ENCODE results near the gene SNX20.

SNX20 gene

DNA sequence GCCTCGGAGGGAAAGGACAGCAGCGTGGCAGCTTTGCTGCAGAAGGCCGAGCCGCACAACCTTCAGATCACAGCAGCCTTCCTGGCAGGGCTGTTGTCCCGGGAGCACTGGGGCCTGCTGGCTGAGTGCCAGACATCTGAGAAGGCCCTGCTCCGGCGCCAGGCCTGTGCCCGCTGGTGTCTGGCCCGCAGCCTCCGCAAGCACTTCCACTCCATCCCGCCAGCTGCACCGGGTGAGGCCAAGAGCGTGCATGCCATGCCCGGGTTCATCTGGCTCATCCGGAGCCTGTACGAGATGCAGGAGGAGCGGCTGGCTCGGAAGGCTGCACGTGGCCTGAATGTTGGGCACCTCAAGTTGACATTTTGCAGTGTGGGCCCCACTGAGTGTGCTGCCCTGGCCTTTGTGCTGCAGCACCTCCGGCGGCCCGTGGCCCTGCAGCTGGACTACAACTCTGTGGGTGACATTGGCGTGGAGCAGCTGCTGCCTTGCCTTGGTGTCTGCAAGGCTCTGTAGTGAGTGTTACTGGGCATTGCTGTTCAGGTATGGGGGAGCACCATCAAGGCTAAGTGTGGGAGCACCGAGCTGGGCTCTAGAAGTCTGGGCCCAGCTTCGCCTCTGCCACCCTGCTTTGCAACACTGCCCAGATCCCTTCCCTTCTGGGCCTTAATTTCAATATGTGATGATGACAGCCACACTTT lies 30.9 kb upstream of the SNX20 start:
- DNase-seq (ENCODE audit: low read depth), result no peak
- no peak overlapping the region for H3K4me3 ChIP-seq (ENCODE audit: low read length)
- TF ChIP-seq, protein P1, sequence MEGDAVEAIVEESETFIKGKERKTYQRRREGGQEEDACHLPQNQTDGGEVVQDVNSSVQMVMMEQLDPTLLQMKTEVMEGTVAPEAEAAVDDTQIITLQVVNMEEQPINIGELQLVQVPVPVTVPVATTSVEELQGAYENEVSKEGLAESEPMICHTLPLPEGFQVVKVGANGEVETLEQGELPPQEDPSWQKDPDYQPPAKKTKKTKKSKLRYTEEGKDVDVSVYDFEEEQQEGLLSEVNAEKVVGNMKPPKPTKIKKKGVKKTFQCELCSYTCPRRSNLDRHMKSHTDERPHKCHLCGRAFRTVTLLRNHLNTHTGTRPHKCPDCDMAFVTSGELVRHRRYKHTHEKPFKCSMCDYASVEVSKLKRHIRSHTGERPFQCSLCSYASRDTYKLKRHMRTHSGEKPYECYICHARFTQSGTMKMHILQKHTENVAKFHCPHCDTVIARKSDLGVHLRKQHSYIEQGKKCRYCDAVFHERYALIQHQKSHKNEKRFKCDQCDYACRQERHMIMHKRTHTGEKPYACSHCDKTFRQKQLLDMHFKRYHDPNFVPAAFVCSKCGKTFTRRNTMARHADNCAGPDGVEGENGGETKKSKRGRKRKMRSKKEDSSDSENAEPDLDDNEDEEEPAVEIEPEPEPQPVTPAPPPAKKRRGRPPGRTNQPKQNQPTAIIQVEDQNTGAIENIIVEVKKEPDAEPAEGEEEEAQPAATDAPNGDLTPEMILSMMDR (conservative IDR thresholded peaks at IDR 0.05; ENCODE audit: low read depth, low read length), result no peak

DNA sequence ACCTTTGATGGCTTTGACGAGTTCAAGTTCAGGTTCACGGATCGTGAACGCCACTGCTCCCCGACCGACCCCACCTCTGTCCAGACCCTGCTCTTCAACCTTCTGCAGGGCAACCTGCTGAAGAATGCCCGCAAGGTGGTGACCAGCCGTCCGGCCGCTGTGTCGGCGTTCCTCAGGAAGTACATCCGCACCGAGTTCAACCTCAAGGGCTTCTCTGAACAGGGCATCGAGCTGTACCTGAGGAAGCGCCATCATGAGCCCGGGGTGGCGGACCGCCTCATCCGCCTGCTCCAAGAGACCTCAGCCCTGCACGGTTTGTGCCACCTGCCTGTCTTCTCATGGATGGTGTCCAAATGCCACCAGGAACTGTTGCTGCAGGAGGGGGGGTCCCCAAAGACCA lies 29.9 kb upstream of the SNX20 start:
- no peak overlapping the region for H3K4me3 ChIP-seq (ENCODE audit: low read length)
- TF ChIP-seq, protein P1 (conservative IDR thresholded peaks at IDR 0.05; ENCODE audit: low read depth, low read length), result no peak
- no peak for DNase-seq (ENCODE audit: low read depth)

DNA sequence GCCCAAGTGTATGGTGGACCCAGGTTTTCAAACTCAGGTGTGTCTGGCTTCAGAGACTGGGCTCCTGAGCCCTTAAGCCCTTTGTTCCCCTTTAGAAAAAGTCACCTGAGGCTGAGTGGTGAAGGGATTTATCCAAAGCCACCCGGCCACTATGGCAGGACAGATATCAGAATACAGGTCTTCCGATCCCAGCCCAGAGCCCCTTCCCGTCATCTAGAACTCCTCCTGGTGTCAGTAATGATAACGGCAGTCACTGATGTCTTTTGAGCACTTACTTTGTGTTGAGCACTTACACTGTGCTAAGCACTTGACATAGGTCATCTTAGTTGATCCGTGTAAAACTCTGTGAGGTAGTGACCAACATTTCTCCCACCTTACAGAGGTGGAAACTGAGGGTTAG lies 28.9 kb upstream of the SNX20 start:
- no peak overlapping the region for H3K4me3 ChIP-seq (ENCODE audit: low read length)
- TF ChIP-seq, protein P1 (conservative IDR thresholded peaks at IDR 0.05; ENCODE audit: low read depth, low read length), result no peak
- DNase-seq (ENCODE audit: low read depth), result no peak

DNA sequence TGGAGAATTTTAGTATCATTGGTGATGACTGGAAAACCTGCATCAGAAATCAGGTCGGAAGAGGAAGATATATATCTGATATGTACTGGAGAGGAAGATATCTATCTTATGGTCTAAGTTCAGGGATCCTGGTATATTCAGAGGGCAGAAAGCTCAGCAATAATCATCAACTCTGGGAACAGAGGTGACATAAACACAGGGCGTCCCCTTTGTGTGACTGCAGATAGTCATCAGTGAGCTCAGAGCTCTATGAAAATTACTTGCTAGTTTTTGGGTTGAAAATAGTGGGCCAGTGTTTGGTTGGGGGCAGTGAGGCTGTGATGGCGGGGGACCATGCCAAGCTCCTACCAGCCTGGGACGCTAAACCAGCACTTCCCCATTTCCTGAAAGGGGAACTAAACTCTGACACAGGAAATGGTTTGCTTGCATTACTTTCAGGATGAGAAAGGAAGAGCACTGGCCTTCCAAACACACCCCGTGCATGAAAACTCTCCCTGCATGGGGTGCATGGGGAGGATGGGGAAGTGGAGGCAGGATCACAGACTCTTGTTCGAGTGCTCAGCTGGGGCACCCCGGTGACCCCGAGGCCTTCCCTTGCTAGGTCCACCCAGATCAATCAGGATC lies 28.1 kb upstream of the SNX20 start:
- TF ChIP-seq, protein P1 (conservative IDR thresholded peaks at IDR 0.05; ENCODE audit: low read depth, low read length), result no peak
- DNase-seq (ENCODE audit: low read depth), result no peak
- H3K4me3 ChIP-seq (ENCODE audit: low read length), result no peak overlapping the region

DNA sequence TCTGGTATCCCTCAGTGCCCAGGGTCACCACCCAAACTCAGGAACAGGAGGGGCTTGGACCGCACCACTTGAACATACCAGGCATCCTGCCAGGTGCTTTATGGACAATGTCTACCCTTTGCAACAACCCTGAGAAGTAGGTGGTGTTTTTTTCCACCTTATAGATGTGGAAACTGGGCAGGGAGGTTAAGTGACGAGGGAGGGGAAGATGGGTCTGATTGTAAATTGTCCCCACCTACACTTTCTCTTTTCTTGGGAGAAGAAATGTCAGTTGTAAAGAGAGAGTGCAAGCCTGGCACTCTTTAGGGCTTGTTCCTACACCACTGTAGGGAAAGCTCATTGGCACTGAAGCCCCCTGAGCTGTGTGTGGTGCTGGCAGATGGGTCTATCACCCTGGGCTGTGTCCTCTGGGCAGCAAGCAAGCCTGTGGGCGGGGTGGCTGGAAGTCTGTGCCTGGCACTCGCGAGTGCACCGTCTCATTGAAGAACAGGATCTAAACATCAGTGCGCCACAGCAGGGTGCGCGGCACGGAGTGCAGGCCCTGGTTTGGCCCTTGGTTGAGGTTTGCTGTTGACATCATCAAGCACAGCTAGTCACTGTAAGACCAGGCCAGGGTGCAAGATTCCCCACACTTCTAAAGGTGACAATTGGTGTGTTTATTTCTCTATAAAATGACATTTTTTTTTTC lies 27.4 kb upstream of the SNX20 start:
- DNase-seq (ENCODE audit: low read depth), result no peak
- H3K4me3 ChIP-seq (ENCODE audit: low read length), result no peak overlapping the region
- TF ChIP-seq, protein P1 (conservative IDR thresholded peaks at IDR 0.05; ENCODE audit: low read depth, low read length), result no peak

DNA sequence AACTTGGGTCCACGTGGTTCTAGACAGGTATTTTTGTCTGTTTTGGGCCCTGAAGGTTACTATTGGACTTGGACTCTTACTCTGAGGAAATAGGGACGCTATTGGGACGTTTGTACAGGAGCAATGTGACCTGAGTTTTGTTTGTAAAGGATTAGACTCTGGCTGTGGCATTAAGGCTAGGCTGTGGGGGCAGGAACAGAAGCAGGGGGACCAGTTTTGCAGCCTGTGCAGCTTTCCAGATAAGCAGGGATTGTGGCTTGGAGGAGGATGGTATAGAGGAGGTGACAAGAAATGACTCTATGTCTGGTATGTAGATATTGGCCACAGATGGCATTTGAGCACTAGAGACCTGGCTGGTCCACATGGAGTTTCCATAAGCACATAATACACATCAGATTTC lies 25.1 kb upstream of the SNX20 start:
- TF ChIP-seq, protein P1 (conservative IDR thresholded peaks at IDR 0.05; ENCODE audit: low read depth, low read length), result no peak
- no peak overlapping the region for H3K4me3 ChIP-seq (ENCODE audit: low read length)
- DNase-seq (ENCODE audit: low read depth), result no peak

Measured in retinal pigment epithelial cell (primary cell).